SIG-M5 treated with dmso at 0.1 percent for 504 hours (cell line): ENCODE data around the gene FZR1.
"Not testable (repeated sequence)": the region's sequence is repeated elsewhere in the genome, so short reads cannot be mapped to it uniquely, and the experiment has no call there.

Experiments
- DNase-seq: peaks from one replicate; lab custom pipeline; 2025; ENCODE audit not compliant: unreplicated experiment; lab: John Stamatoyannopoulos, UW

FZR1 gene

GRCh38 chr19:3528539-3529211 is 22.6 kb downstream of the FZR1 start:
- no peak for DNase-seq

DNA sequence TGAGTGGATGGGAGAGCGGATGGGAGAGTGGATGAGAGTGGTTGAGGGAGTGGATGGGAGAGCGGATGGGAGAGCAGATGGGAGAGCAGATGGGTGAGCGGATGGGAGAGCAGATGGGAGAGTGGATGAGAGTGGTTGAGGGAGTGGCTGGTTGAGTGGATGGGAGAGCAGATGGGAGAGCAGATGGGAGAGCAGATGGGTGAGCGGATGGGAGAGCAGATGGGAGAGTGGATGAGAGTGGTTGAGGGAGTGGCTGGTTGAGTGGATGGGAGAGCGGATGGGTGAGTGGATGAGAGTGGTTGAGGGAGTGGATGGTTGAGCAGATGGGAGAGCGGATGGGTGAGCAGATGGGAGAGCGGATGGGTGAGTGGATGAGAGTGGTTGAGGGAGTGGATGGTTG is 23.2 kb downstream of the FZR1 start:
- not testable (repeated sequence) for DNase-seq

DNA sequence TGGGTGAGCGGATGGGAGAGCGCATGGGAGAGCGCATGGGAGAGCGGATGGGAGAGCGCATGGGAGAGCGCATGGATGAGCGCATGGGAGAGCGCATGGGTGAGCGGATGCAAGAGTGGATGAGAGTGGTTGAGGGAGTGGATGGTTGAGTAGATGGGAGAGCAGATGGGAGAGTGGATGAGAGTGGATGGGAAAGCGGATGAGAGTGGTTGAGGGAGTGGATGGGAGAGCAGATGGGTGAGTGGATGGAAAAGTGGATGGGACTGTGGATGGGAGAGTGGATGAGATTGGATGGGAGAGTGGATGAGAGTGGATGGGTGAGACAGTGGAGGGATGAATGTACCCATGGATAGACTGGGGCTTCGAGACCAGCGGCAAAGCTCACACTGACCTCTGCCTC is 24.3 kb downstream of the FZR1 start:
- no peak for DNase-seq

DNA sequence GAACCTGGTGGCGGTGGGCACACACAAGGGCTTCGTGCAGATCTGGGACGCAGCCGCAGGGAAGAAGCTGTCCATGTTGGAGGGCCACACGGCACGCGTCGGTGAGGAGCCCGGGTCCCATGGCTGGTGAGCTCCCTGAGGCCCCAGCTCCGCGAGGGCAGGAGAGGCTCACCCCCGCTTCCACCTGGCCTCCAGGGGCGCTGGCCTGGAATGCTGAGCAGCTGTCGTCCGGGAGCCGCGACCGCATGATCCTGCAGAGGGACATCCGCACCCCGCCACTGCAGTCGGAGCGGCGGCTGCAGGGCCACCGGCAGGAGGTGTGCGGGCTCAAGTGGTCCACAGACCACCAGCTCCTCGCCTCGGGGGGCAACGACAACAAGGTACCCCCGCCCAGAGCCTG is 25.6 kb downstream of the FZR1 start:
- no peak for DNase-seq

DNA sequence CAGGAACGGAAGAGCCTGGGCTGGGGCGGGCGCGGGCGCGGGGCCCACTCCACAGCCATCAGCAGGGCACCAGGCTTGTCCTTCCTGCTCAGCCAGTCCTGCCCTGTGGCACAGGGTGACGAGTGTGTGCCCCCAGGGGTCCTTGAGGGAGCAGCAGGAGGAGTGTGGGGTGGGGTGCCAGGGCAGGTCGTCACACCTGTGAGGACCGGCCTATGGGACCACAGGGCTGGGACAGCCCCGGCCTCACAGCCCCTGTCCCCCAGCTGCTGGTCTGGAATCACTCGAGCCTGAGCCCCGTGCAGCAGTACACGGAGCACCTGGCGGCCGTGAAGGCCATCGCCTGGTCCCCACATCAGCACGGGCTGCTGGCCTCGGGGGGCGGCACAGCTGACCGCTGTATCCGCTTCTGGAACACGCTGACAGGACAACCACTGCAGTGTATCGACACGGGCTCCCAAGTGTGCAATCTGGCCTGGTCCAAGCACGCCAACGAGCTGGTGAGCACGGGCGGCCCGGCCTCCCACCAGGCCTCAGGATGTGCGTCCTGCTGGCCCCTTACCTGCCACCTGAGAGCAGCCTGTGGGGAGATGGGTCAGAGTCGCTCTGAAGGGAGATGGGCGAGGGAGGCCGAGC is 26.2 kb downstream of the FZR1 start:
- DNase-seq: no peak

GRCh38 chr19:3533033-3533432 is 26.9 kb downstream of the FZR1 start:
- no peak for DNase-seq

GRCh38 chr19:3533563-3534216 is 27.6 kb downstream of the FZR1 start:
- no peak for DNase-seq

- DNase-seq: no peak
Observed at GRCh38 chr19:3534375-3535234, 28.5 kb downstream of the FZR1 start.

- no peak for DNase-seq
Observed at GRCh38 chr19:3535235-3535535, 29.1 kb downstream of the FZR1 start.

DNA sequence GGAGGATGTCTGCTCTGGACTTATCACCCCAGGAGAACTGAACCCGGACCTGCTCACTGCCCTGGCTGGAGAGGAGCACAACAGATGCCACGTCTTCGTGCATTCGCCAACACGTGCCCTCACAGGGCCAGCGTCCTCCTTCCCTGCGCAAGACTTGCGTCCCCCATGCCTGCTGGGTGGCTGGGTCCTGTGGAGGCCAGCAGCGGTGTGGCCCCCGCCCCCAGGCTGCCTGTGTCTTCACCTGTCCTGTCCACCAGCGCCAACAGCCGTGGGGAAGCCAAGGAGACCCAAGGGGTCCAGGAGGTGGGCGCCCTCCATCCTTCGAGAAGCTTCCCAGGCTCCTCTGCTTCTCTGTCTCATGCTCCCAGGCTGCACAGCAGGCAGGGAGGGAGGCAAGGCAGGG is 29.5 kb downstream of the FZR1 start:
- no peak for DNase-seq

- DNase-seq: no peak
Observed at GRCh38 chr19:3535981-3536380, 29.9 kb downstream of the FZR1 start.

DNA sequence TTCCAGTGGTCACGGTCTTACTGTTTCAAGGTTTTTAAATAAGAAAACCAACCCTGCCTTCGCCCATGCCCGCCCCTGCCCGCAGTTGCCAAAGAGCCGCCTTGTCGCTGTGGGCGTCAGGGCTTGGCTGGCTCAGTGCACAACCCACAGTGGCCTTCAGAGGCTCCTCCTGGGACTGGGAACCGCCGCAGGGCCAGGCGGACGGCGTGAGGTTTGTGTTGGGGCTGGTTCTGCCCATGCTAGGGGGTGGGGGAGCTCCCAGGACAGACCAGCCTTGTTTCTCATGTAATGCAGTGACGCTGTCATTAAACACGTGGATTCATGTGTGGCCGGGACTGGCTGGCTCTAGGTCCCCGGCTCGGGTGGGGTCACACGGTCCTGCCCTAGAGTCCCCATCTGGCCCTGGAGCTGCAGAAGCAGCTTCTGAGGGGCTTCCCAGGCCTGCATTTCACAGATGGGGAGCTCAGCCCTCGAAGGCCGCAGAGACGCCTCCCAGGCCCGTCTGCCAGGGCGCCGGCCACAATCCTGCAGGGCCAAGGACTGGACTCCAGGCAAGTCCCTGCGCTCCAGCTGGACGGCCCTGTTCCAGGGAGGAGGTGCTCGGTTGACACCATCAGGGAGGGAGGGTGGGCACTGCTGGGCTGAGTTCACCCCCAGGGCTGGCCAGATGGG is 30.5 kb downstream of the FZR1 start:
- no peak for DNase-seq

GRCh38 chr19:3537101-3537437 is 31.0 kb downstream of the FZR1 start:
- DNase-seq: no peak

- DNase-seq: no peak
Observed at GRCh38 chr19:3537438-3538240, 31.5 kb downstream of the FZR1 start.

DNA sequence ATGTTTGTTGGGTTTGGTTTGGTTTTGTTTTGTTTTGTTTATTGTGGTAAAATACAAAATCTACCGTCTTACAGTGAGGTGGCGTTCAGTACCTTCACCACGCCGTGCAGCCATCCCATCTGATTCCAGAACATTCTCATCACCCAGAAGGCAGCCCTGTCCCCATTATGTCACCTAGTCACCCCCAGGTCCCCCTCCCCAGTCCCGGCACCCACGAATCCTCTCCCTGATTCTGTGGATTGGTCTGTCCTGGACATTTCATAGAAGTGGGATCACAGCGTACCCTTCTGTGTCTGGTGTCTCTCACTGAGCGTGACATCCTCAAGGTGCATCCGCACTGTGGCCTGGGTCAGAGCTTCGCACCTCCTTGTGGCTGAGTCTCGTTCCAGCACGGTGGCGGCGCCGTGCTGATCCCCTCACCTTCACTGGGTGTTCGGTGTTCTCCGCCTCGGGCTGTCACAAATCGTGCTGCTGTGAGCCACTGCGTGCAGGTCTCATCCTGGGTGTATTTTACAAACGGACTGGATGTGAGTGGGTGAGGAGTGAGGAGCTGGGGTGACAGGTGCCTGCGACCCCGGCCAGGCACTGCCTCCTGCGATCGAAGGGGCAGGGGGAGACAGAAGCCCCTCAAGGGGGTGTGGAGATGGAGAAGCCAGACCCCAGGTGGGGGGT is 32.3 kb downstream of the FZR1 start:
- no peak for DNase-seq

- DNase-seq: no peak
Observed at GRCh38 chr19:3538965-3539755, 33.0 kb downstream of the FZR1 start, which contains the start of gene TEKTIP1. Gene TEKTIP1, plus strand, starts transcription at chr19:3539174. Its CDS starts 4 bp downstream, at chr19:3539178.

DNA sequence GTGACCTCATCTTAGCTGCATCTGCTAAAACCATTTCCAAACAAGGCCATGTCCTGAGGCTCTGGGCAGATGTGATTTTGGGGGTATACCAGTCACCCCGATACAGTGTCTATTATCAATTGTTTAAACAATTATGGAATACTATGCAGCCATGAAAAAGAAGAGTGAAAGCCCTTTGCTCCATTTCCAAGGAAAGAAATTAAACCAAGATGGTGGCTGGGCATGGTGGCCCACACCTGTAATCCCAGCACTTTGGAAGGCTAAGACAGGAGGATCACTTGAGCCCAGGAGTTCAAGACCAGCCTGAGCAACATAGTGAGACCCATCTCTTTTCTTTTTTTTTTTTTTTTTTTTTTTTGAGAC is 33.6 kb downstream of the FZR1 start:
- no peak for DNase-seq

GRCh38 chr19:3543150-3544057 is 37.3 kb downstream of the FZR1 start:
- DNase-seq: no peak
